ENCODE data around the gene MEIS3.

Gene MEIS3

GRCh38 chr19:47461876-47462275, 42.5 kb upstream of the MEIS3 start:
- Histone ChIP-seq H3K36me3 (ENCODE audit: low read depth) (no peaks in the 10 kb centered on the region), H3K27me3 (ENCODE audit: insufficient read depth, poor library complexity, severe bottlenecking) (peaks cover 26% of the 10 kb centered on the region), H3K4me3 (ENCODE audit: severe bottlenecking) (no peak overlapping the region), H3K4me1 (ENCODE audit: insufficient read depth, poor library complexity, severe bottlenecking) (no peaks in the 10 kb centered on the region), H3K27ac (ENCODE audit: poor library complexity, severe bottlenecking) (no peak overlapping the region), H3K9me3 (ENCODE audit: severe bottlenecking) (no peaks in the 10 kb centered on the region)
- TF ChIP-seq CTCF (IDR thresholded peaks at IDR 0.05; ENCODE audit: poor library complexity, severe bottlenecking) = no peak
- no peak for DNase-seq (ENCODE audit: low spot score)
- ATAC-seq (ENCODE audit: low read depth) = no peak

- H3K4me1 ChIP-seq (ENCODE audit: insufficient read depth, poor library complexity, severe bottlenecking) = no peaks in the 10 kb centered on the region
- no peak for TF ChIP-seq CTCF (IDR thresholded peaks at IDR 0.05; ENCODE audit: poor library complexity, severe bottlenecking)
- H3K27me3 ChIP-seq (ENCODE audit: insufficient read depth, poor library complexity, severe bottlenecking) = peaks cover 42% of the 10 kb centered on the region
- peaks cover 13% of the 10 kb centered on the region for H3K9me3 ChIP-seq (ENCODE audit: severe bottlenecking)
- no peak overlapping the region for H3K4me3 ChIP-seq (ENCODE audit: severe bottlenecking)
- H3K36me3 ChIP-seq (ENCODE audit: low read depth) = no peaks in the 10 kb centered on the region
- no peak overlapping the region for H3K27ac ChIP-seq (ENCODE audit: poor library complexity, severe bottlenecking)
- no peak for ATAC-seq (ENCODE audit: low read depth)
- DNase-seq (ENCODE audit: low spot score) = no peak
These were observed 40.1 kb upstream of the MEIS3 start for GRCh38 chr19:47459477-47459876.

GRCh38 chr19:47458672-47459071, 39.3 kb upstream of the MEIS3 start:
- Histone ChIP-seq H3K4me1 (ENCODE audit: insufficient read depth, poor library complexity, severe bottlenecking) (no peaks in the 10 kb centered on the region), H3K27ac (ENCODE audit: poor library complexity, severe bottlenecking) (no peak overlapping the region), H3K9me3 (ENCODE audit: severe bottlenecking) (peaks cover 13% of the 10 kb centered on the region), H3K36me3 (ENCODE audit: low read depth) (no peaks in the 10 kb centered on the region), H3K4me3 (ENCODE audit: severe bottlenecking) (no peak overlapping the region), H3K27me3 (ENCODE audit: insufficient read depth, poor library complexity, severe bottlenecking) (peaks cover 42% of the 10 kb centered on the region)
- no peak for TF ChIP-seq CTCF (IDR thresholded peaks at IDR 0.05; ENCODE audit: poor library complexity, severe bottlenecking)
- DNase-seq (ENCODE audit: low spot score) (no peak), ATAC-seq (ENCODE audit: low read depth) (no peak)

- TF ChIP-seq CTCF (IDR thresholded peaks at IDR 0.05; ENCODE audit: poor library complexity, severe bottlenecking) = no peak
- Histone ChIP-seq H3K27me3 (ENCODE audit: insufficient read depth, poor library complexity, severe bottlenecking) (peaks cover 42% of the 10 kb centered on the region), H3K36me3 (ENCODE audit: low read depth) (no peaks in the 10 kb centered on the region), H3K9me3 (ENCODE audit: severe bottlenecking) (peaks cover 13% of the 10 kb centered on the region), H3K4me3 (ENCODE audit: severe bottlenecking) (no peak overlapping the region), H3K27ac (ENCODE audit: poor library complexity, severe bottlenecking) (no peak overlapping the region), H3K4me1 (ENCODE audit: insufficient read depth, poor library complexity, severe bottlenecking) (no peaks in the 10 kb centered on the region)
- DNase-seq (ENCODE audit: low spot score) (no peak), ATAC-seq (ENCODE audit: low read depth) (no peak; the same call in 2 of the 3 replicates)
These were observed 37.6 kb upstream of the MEIS3 start for GRCh38 chr19:47456721-47457474.

GRCh38 chr19:47450478-47450877, 31.2 kb upstream of the MEIS3 start:
- H3K27me3 ChIP-seq (ENCODE audit: insufficient read depth, poor library complexity, severe bottlenecking) = peaks cover 21% of the 10 kb centered on the region
- DNase-seq (ENCODE audit: low spot score) (no peak), ATAC-seq (ENCODE audit: low read depth) (no peak)
- H3K36me3 ChIP-seq (ENCODE audit: low read depth) = no peaks in the 10 kb centered on the region
- TF ChIP-seq CTCF (IDR thresholded peaks at IDR 0.05; ENCODE audit: poor library complexity, severe bottlenecking) = no peak
- H3K4me3 ChIP-seq (ENCODE audit: severe bottlenecking) = no peak overlapping the region
- peaks cover 1% of the 10 kb centered on the region for H3K9me3 ChIP-seq (ENCODE audit: severe bottlenecking)
- H3K27ac ChIP-seq (ENCODE audit: poor library complexity, severe bottlenecking) = no peak overlapping the region
- H3K4me1 ChIP-seq (ENCODE audit: insufficient read depth, poor library complexity, severe bottlenecking) = peaks cover 3% of the 10 kb centered on the region
